ENCODE data around the gene SLC1A6.

DNA sequence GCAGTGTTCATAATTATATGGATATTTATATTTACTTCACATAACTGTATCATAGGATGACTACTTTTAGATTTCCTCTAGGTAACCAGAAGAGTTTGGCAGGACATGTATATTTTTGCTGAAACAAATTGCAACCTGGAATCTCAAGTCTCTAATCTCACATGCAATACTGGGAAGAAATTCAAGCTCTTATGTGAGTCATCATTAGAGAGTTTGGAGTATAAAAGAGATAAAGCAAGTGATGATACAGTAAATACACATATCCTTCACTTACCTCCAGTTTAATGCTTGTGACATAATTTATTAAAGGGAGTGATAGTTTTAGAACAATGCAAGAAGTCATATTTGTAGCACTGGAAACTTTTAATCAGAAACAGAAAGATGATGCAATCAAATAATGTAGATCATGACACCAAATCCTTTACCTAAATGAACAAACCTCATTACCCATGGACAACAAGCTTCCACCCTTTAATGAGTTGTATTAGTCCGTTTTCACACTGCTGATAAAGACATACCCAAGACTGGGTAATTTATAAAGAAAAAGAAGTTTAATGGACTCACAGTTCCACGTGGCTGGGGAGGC, 77.9 kb downstream of the SLC1A6 start:
- TF ChIP-seq MAX (IDR thresholded peaks at IDR 0.05; ENCODE audit: low read depth) = no peak
- TF ChIP-seq USF1 (IDR thresholded peaks at IDR 0.05; ENCODE audit: borderline replicate concordance, low read depth) = no peak
- no peak for TF ChIP-seq SIN3A (IDR thresholded peaks at IDR 0.05; ENCODE audit: borderline replicate concordance, low read depth, low read length)
- no peak for TF ChIP-seq CTCF (IDR thresholded peaks at IDR 0.05)
- no peak for TF ChIP-seq RXRA (IDR thresholded peaks at IDR 0.05; ENCODE audit: borderline replicate concordance, low read depth)
- no peak for TF ChIP-seq IRF3 (IDR thresholded peaks at IDR 0.05; ENCODE audit: low read depth, low read length)
- no peak for TF ChIP-seq NFIC (IDR thresholded peaks at IDR 0.05; ENCODE audit: borderline replicate concordance)
- TF ChIP-seq MEF2A (IDR thresholded peaks at IDR 0.05; ENCODE audit: borderline replicate concordance, low read depth) = no peak
- TF ChIP-seq POLR2AphosphoS5 (IDR thresholded peaks at IDR 0.05; ENCODE audit: low read depth, low read length) = no peak
- TF ChIP-seq MXI1 (IDR thresholded peaks at IDR 0.05; ENCODE audit: low read depth, low read length) = no peak

Measured in SK-N-SH (cell line).